ENCODE data around the gene IFIT2.
"Not testable (repeated sequence)": the region's sequence is repeated elsewhere in the genome, so short reads cannot be mapped to it uniquely, and the experiment has no call there.

The IFIT2 gene, protein sequence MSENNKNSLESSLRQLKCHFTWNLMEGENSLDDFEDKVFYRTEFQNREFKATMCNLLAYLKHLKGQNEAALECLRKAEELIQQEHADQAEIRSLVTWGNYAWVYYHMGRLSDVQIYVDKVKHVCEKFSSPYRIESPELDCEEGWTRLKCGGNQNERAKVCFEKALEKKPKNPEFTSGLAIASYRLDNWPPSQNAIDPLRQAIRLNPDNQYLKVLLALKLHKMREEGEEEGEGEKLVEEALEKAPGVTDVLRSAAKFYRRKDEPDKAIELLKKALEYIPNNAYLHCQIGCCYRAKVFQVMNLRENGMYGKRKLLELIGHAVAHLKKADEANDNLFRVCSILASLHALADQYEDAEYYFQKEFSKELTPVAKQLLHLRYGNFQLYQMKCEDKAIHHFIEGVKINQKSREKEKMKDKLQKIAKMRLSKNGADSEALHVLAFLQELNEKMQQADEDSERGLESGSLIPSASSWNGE

GRCh38 chr10:89301721-89302445, at the start of gene IFIT2:
IFIT2 (plus strand) TSS chr10:89302046; CDS start chr10:89302124, 78 bp downstream.
- DNase-seq (ENCODE audit: low read depth), result no peak

- no peak for DNase-seq (ENCODE audit: low read depth)
These were observed 49.6 kb upstream of the IFIT2 start for GRCh38 chr10:89252225-89252585.

DNA sequence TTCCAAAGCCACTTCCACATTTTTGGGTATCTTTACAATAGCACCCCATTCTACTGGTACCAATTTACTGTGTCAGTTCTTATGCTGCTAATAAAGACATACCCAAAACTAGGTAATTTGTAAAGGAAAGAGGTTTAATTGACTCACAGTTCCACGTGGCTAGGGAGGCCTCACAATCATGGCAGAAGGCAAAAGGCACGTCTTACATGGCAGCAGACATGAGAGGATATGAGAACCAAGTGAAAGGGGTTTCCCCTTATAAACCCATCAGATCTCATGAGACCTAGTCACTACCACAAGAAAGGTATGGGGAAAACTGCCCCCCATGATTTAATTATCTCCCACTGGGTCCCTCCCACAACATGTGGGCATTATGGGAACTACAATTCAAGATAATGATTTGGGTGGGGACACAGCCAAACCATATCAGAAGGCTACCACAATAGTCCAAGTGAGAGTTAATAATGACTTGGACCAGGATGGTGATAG, 46.7 kb upstream of the IFIT2 start:
- not testable (repeated sequence) for DNase-seq (ENCODE audit: low read depth)

- no peak for DNase-seq (ENCODE audit: low read depth)
These were observed 46.1 kb upstream of the IFIT2 start for GRCh38 chr10:89255793-89256192.

GRCh38 chr10:89256340-89256739, 45.5 kb upstream of the IFIT2 start:
- no peak for DNase-seq (ENCODE audit: low read depth)

DNA sequence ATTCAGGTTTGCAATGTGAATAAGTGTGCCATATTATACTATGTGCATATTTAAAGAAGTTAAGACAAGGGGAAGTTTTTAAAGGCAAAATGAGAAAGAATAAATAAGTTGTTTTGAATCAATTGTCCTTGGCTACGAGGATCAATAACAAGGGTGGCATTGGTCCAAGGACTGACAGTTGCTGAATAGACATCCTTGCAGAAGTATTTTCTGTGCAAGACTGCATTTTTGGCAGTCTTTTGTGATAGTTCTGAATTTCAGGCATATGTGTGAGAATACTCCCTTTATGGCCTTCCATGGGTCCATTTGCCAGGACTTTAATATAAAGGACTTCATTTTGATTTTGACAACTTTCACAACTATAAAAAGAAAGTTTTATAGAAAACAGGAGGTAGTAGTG, 44.9 kb upstream of the IFIT2 start:
- DNase-seq (ENCODE audit: low read depth), result no peak

GRCh38 chr10:89257581-89257980, 44.3 kb upstream of the IFIT2 start:
- DNase-seq (ENCODE audit: low read depth), result no peak

DNA sequence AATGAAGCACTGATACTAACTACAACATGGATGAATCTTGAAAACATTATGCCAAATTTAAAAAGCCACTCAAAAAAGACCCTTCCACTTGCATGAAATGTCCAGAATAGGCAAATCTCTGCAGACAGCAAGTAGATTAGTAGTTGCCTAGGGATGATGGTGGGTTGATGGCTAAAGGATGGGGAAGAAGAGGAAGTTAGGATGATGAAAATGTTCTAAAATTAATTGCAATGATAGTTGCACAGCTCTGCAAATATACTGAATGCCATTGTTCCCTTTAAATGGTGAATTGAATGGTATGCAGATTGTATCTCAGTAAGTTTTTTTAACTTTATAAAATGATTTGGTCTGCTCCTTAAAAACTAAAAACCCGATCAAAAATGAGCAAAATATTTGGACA, 43.0 kb upstream of the IFIT2 start:
- no peak for DNase-seq (ENCODE audit: low read depth)

DNA sequence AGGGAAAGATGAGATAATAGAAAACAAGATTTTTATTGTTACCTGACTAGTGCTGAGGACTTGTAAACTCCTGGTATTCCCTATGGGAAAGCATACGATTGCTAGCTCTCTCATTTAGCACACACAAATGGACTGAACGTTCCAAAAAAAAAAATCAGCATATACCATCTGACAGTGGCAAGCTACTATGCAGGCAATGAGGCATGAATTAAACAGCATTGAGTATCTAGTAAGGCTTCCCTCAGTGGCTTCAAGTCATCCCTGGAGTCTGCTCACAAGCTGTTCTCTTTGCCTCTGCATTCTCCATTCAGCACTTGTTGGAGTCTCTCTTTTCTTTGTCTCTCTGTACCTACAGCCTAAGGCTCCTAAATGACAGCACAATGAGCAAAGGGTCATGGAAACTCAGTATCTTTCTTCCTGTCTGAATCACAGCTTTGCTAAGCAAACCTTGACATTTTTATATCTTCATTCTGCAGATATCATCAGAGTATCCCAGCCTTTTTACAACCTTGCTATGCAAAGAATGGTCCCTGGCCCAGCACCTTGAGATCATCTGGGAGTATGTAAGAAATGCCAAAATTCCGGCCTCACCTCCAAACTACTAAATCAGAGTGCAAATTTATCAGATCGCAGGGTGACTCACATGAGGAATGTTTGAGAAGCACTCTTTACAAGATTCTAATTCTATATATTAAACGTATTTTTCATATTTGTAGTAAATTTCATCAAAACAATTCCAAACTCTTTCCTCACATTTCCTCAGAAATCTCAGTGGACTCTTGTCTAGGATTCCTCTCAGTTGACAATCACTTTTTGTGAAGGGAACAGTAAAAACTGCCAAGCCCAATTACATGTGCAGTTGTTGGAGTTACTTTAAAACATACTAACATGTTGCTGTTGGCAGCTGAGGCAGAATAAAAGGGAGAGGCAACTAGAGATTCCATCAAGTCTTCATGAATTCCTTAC, 39.5 kb upstream of the IFIT2 start:
- no peak for DNase-seq (ENCODE audit: low read depth)

DNA sequence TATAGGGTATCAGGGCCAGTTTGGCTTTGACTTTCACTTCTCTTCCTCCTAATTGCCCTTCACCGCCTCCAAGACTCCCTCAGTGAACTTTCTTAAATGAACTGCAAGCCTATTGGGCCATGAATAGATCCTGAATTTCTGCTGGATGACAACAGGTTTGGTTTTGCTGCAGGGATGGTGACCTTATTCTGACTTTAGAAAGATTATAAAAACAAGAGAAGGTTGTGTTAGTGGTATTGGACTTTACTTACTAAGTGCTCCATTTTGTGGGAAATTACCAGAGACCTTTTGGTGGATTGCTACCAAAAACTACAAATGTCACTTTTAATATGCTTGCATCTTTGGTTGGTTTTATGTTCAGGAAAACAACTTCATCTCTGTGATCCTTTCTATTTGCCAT, 38.8 kb upstream of the IFIT2 start:
- no peak for DNase-seq (ENCODE audit: low read depth)

DNA sequence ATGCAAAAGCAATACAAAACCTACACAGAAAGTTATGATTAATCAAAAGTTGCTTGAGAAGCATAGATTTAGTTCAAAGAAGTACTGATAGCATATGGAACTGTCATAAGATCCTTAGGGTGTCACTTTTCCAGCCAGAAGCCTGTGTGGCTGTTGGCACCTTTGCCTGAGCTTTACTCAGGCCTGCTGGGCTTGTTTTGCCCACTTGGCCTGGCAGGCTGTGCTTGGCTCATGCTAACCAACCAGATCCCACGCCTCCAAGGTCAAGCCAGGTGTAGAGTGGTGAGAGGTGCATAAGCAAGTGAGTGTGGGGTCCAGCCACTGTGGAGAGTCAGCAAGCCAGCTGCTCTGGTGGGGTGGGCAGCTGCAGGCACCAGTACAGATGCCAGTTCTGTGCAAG, 38.3 kb upstream of the IFIT2 start:
- DNase-seq (ENCODE audit: low read depth), result no peak

DNA sequence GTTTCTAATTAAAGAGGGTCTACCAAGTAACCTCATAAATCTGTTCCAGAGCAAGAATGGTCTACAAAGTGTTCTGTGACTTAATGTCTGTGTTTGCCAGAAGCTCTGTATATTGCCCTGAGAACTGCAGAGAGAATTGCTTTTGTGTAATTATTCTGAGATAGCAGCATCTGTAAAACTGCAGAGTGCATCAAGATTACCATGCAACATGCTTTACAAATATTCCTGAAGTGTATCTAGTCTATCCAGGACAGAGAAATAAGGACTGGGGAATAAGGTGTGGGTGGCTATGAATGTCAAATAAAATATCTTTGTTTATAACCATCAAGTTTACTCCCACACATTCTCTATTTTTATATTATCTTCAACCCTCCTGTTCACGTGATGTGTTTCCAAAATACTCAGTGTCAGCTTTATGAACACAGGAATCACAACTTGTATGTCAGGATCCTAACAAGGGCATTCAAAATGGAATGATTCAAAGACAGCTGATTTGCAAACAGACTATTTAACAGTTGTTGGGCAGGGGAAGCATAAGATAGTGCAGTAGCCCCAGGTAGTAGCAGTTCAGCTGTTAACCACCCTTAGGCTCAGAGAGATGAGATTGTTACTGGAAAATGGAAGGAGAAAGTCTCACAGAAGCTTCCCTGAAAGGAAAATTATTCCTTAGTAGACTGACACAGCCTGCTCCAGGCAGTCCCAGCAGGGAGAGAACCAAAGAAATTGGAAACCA, 35.0 kb upstream of the IFIT2 start:
- DNase-seq (ENCODE audit: low read depth), result no peak

GRCh38 chr10:89269433-89270152, 32.3 kb upstream of the IFIT2 start:
- no peak for DNase-seq (ENCODE audit: low read depth)

DNA sequence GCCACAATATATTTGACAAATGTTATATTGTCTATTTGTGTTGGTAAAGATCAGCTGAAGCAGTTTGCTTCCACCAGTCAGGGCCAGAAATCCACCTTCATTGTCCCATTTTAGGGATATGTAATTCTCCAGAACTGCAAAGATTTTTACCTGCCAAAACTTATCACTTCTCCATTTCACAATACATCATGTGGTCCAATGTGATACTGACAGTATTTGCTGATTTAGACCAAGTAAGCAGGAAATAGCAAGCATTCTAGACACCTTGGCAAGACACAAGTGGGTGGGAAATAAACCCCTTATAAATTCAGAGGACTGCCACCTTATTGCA, 31.7 kb upstream of the IFIT2 start:
- DNase-seq (ENCODE audit: low read depth), result no peak

DNA sequence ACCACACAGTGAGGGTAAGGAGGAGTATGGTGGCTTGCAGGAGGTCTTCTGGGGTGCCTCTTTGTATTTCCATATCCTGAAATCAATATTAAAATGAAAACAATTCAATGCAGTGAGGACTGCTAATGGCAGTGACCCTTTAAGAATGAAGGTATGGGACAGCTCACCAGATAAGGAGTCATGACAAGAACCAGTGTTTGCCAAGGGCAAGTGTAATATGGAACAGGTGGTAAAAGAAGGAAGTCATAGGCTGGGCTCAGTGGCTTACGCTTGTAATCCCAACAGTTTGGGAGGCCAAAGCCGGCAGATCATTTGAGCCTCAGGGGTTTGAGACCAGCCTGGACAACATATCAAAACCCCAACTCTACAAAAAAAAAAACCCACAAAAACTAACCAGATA, 30.3 kb upstream of the IFIT2 start:
- no peak for DNase-seq (ENCODE audit: low read depth)

- no peak for DNase-seq (ENCODE audit: low read depth)
These were observed 28.2 kb upstream of the IFIT2 start for GRCh38 chr10:89273680-89274079.

- DNase-seq (ENCODE audit: low read depth), result no peak
These were observed 26.9 kb upstream of the IFIT2 start for GRCh38 chr10:89274928-89275327.

DNA sequence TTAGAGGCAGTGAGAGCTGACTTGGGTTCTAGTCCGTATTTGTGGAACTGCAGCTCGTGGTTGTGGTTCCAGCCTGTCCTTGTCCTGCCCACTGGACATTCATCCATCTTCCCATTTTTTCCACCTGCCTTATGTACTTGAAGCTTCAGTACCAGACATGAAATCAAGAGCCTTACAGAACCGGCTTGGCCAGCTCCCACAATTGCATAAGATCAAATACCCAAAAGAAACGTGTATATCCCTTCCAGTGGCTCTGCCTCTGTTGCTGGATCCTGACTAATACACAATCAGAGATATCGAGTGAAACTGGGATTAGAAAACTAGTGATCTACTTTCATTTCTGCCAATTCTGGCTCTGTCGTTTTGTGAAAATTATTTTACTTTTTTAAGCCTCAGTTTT, 26.5 kb upstream of the IFIT2 start:
- DNase-seq (ENCODE audit: low read depth), result no peak

- no peak for DNase-seq (ENCODE audit: low read depth)
These were observed 23.8 kb upstream of the IFIT2 start for GRCh38 chr10:89278034-89278535.

DNA sequence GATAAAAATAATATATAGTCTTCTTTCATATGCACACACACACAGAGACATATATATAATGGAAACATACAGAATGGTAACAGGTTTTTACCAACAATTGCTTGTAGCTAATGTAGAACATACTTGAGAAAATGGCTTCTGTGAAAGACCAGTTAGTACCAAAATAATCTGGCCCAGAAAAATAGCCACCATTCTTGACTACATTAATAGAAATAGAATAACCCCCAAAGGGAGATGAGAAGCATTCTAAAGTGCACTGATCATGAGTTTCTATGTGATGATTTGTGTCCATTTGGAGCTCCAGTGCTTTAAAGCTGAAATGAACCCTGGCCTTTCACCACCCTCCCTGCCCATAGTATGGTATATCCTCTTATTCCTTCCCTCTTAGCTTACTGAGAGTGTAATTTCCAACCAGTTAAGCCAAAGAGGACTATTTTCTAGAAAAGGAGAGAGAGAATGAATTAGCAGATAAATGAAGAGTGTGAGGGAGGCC, 22.9 kb upstream of the IFIT2 start:
- DNase-seq (ENCODE audit: low read depth), result no peak
